Stomach smooth muscle (tissue), 2 donors: ENCODE data around the gene PPP4R1.

Source experiments
- H3K27ac ChIP-seq: one replicate; pipeline ENCODE4 v1.7.0; 2013; ENCODE audit warnings: mild to moderate bottlenecking, low read length, inconsistent platforms
- H3K27me3 ChIP-seq, 2 donors: one replicate each; pipeline ENCODE4 v1.7.0; 2013; ENCODE audit warnings: low read length in 2 of 2; ENCODE audit not compliant: insufficient read depth in 2 of 2, control insufficient read depth in 1 of 2
- H3K36me3 ChIP-seq, 2 donors: one replicate each; pipeline ENCODE4 v1.7.0; 2013; ENCODE audit warnings: low read length in 2 of 2; ENCODE audit not compliant: control insufficient read depth in 2 of 2, insufficient read depth in 2 of 2
- H3K4me1 ChIP-seq: one replicate; pipeline ENCODE4 v1.7.0; 2013; ENCODE audit warnings: low read length; ENCODE audit not compliant: control insufficient read depth, insufficient read depth
- H3K4me3 ChIP-seq, 2 donors: one replicate each; pipeline ENCODE4 v1.7.0; 2013; ENCODE audit warnings: low read length in 2 of 2
- H3K9ac ChIP-seq, 2 donors: one replicate each; pipeline ENCODE4 v1.7.0; 2013; ENCODE audit warnings: low read length in 2 of 2, mild to moderate bottlenecking in 1 of 2
- H3K9me3 ChIP-seq, 2 donors: one replicate each; pipeline ENCODE4 v1.7.0; 2013; ENCODE audit warnings: low read length in 2 of 2; ENCODE audit not compliant: control insufficient read depth in 2 of 2
- donor health status: healthy.
- donor health status: Pancreatic carcinoma.

The PPP4R1 gene

DNA sequence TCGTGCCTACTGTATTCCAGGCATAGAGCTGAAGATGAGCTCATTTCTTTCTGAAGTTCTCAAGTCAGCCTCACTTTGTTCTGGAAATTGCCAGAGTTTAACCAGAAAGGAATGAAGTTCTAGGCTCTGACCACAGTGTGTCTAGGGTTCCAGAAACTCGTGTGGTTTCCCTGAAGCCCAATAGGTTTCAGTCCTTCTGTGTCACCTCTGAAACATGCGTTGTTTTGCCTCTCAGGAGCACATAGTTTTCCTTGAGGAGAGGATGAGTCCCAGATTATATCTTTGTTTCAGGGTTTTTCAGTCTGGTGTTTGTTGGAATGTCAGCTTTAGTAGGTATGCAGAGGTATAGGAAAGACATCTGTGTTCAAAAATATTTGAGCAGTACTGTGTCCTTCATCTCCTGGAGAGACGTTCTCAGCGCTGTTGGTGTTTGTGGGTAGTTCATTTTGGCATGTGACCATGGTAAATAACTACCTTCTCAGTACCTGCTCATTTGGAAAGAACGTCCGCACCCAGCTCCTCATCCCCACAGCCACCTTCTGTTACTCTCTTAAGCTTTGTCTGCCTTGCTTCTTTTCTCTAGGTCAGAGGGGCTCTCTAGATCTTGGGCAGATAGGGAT, 82.5 kb downstream of the PPP4R1 start:
- H3K4me3 ChIP-seq: no peak overlapping the region
- no peaks in the 10 kb centered on the region for H3K9me3 ChIP-seq
- no peak overlapping the region for H3K27ac ChIP-seq
- H3K36me3 ChIP-seq: peaks cover 24 to 38% of the 10 kb centered on the region in 2 donors
- H3K27me3 ChIP-seq: no peaks in the 10 kb centered on the region
- no peak overlapping the region for H3K9ac ChIP-seq
- H3K4me1 ChIP-seq: peaks cover 13% of the 10 kb centered on the region

DNA sequence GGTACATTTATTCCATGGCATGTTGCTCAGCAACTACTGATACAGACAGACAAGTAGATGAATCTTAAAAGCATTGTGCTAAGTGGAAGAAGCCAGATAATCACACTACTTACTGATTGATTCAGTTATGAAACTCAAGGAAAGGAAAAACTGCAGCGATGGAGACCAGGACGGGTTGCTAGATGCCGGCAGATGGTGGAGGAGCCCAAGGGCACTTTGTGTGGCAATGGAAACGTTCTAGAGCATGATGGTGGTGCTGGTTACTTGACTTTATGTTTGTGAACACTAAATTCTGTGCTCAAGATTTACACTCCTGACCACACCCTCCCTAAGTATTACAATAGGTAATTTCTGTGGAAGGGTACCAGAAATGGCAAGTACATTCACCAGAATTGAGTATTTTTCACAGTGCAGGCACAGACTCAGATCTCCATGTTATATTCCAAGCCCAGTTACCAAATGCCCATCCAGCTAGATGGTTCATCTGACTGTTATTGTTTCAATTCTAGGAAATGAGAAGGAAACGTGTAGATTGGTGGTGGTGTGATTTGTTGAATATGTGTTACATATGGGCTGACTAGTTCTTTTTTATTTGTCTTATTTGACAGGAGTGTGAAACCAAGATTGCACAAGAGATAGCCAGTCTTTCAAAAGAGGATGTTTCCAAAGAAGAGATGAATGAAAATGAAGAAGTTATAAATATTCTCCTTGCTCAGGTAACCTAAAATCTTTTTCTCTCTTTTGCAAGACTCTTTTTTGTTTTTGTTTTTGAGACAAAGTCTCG, 83.9 kb downstream of the PPP4R1 start:
- H3K4me1 ChIP-seq: peaks cover 8% of the 10 kb centered on the region
- H3K9ac ChIP-seq: no peak overlapping the region
- no peaks in the 10 kb centered on the region for H3K27me3 ChIP-seq
- no peaks in the 10 kb centered on the region for H3K9me3 ChIP-seq
- H3K27ac ChIP-seq: no peak overlapping the region
- no peak overlapping the region for H3K4me3 ChIP-seq
- H3K36me3 ChIP-seq: peaks cover 19 to 33% of the 10 kb centered on the region in 2 donors

DNA sequence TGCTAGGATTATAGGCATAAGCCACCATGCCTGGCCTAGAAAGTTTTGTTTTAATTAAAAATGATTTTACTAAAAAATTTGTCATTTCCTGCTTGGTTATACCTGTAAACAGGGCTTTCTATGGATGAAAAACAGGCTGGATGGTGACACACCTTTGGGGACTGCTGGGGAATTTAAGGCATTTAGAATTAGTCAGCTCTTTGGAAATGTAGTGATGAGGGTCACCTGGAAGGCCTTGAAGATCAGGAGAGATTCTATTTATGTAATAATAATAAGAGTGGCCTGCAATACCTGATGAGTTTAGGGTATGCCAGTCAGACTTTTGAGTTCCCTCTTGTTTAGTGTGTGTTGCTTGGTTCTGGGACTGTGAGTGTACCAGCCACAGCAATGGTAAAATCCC, 87.9 kb downstream of the PPP4R1 start:
- Histone ChIP-seq H3K4me3 (no peak overlapping the region), H3K27ac (no peak overlapping the region), H3K4me1 (no peaks in the 10 kb centered on the region), H3K9ac (no peak overlapping the region), H3K27me3 (no peaks in the 10 kb centered on the region), H3K9me3 (no peaks in the 10 kb centered on the region), H3K36me3 (peaks cover 9 to 12% of the 10 kb centered on the region in 2 donors)

DNA sequence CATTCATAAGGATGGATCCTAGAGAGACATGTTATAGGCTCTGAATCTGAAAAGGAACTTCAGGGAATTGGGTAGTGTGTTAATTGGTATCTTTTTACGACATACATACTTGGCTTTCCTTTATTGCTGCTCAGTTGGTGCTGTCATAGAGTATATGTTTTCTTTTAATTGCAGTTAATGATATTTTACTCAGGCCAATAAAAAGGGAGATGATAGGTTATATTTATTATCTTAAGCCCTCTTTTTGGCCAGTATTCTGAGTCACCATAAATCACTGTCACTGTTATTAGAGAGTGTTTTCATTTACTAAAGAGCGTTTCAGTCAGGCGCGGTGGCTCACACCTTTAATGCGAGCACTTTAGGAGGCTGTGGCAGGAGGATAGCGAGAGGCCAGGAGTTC, 91.4 kb downstream of the PPP4R1 start:
- H3K9me3 ChIP-seq: no peaks in the 10 kb centered on the region
- H3K27ac ChIP-seq: no peak overlapping the region
- H3K4me3 ChIP-seq: no peak overlapping the region
- H3K27me3 ChIP-seq: no peaks in the 10 kb centered on the region
- peaks cover 8 to 9% of the 10 kb centered on the region in 2 donors for H3K36me3 ChIP-seq
- no peak overlapping the region for H3K9ac ChIP-seq
- H3K4me1 ChIP-seq: no peaks in the 10 kb centered on the region

DNA sequence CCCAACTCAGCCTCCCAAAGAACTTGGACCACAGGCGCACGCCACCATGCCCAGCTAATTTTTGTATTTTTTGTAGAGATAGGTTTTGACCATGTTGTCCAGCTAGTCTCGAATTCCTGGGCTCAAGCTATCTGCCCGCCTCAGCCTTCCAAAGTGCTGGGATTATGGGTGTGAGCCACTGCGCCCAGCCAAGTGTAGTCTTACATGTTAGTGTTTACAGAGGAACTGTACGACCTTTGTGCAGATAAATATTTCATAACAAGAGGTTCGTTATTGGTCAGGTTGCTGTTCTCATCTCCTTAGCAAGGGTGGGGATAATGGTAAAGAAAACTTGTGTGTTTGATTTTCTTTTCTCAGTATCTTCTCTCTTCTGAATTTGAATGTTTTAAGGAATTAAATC, 92.6 kb downstream of the PPP4R1 start:
- Histone ChIP-seq H3K4me3 (no peak overlapping the region), H3K27me3 (no peaks in the 10 kb centered on the region), H3K9ac (no peak overlapping the region), H3K27ac (no peak overlapping the region), H3K9me3 (no peaks in the 10 kb centered on the region), H3K4me1 (no peaks in the 10 kb centered on the region), H3K36me3 (peaks cover 8 to 9% of the 10 kb centered on the region in 2 donors)

DNA sequence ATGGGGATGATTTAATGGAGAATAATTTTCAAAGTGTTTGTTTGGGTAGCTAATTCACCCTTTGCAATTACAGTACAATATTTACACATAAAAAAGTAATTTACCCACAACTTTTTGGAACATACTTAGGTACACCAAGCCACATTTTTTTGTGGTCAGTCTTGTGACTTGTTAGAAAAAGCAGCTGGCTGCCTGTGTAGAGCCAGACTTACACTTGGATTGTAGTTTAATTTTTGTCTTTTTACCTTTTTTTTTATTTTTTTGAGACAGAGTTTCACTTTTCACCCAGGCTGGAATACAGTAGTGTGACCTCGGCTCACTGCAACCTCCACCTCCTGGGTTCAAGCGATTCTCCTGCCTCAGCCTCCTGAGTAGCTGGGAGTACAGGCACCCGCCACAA, 93.7 kb downstream of the PPP4R1 start:
- Histone ChIP-seq H3K9me3 (no peaks in the 10 kb centered on the region), H3K36me3 (peaks cover 8 to 9% of the 10 kb centered on the region in 2 donors), H3K9ac (no peak overlapping the region), H3K4me1 (peaks cover 2% of the 10 kb centered on the region), H3K4me3 (no peak overlapping the region), H3K27me3 (no peaks in the 10 kb centered on the region), H3K27ac (no peak overlapping the region)

DNA sequence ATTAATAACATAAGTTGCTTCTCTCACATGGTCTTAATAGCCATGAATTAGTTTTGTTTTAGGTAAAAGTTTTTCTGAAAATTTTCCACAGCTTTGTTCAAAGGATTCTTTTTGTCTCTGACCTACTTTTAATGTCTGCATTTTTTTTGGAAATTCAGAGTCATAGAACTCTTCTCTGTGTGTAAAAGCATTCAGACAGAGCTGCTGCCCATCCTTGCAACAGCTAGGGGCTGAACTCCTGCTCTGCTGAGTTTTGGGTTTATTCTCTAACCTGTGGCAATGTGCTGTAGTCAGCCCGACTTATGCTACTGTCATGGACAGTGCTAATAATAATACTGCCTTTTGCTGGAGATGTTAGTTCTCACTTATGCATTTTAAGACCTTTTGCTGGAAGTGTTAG, 95.0 kb downstream of the PPP4R1 start:
- no peak overlapping the region for H3K4me3 ChIP-seq
- no peaks in the 10 kb centered on the region for H3K9me3 ChIP-seq
- peaks cover 4 to 9% of the 10 kb centered on the region in 2 donors for H3K36me3 ChIP-seq
- no peaks in the 10 kb centered on the region for H3K27me3 ChIP-seq
- no peak overlapping the region for H3K27ac ChIP-seq
- peaks cover 2% of the 10 kb centered on the region for H3K4me1 ChIP-seq
- H3K9ac ChIP-seq: no peak overlapping the region

DNA sequence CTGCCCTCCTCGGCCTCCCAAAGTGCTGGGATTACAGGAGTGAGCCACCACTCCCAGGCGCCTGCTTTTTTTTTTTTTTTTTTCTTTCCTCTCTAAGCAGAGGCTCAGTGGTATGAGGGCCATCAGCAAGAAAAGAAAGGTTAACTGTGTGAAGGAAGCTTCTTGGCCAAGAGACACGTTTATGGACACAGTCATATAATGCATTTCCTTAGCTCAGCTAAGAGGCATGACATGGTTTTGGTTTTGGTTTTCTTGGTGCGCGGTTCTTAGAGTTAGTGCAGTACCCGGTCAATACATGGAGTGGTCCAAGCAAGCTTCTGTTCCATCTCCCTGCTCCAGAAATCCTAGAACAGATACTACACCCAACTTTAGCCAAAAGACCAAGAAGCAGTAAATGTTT, 96.5 kb downstream of the PPP4R1 start:
- Histone ChIP-seq H3K27ac (peak overlapping the region; percentile 25), H3K9ac (no peak overlapping the region), H3K36me3 (peaks cover 4 to 5% of the 10 kb centered on the region in 2 donors)

DNA sequence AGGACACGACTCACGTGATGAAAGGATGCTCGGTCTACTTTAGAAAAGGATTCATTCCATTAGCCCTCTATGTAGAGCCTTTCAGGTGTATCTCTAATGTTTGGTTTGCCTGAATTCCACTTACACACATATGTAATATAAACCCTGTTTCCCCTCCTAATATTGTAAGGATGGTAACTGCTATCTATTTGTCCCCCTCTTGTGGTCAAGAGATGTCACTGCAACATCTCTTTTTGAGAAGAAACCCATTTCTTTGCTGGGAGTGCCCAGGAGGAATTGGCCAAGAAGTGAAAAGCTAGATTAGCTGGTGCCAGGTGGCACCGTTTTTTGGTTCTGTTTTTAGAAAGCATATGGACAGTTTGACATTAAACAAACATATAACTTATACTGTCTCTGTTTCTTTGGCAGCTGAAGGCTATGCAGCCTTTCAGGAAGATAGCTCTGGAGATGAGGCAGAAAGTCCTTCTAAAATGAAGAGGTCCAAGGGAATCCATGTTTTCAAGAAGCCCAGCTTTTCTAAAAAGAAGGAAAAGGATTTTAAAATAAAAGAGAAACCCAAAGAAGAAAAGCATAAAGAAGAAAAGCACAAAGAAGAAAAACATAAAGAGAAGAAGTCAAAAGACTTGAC, 97.8 kb downstream of the PPP4R1 start:
- Histone ChIP-seq H3K36me3 (no peaks in the 10 kb centered on the region), H3K4me3 (no peak overlapping the region), H3K9me3 (no peaks in the 10 kb centered on the region), H3K27ac (no peak overlapping the region), H3K9ac (no peak overlapping the region), H3K4me1 (peaks cover 2% of the 10 kb centered on the region), H3K27me3 (no peaks in the 10 kb centered on the region)

More for the DNA sequence above, 96.5 kb downstream of the PPP4R1 start:
- H3K27me3 ChIP-seq: no peaks in the 10 kb centered on the region
- no peak overlapping the region for H3K4me3 ChIP-seq
- no peaks in the 10 kb centered on the region for H3K9me3 ChIP-seq
- peaks cover 2% of the 10 kb centered on the region for H3K4me1 ChIP-seq

DNA sequence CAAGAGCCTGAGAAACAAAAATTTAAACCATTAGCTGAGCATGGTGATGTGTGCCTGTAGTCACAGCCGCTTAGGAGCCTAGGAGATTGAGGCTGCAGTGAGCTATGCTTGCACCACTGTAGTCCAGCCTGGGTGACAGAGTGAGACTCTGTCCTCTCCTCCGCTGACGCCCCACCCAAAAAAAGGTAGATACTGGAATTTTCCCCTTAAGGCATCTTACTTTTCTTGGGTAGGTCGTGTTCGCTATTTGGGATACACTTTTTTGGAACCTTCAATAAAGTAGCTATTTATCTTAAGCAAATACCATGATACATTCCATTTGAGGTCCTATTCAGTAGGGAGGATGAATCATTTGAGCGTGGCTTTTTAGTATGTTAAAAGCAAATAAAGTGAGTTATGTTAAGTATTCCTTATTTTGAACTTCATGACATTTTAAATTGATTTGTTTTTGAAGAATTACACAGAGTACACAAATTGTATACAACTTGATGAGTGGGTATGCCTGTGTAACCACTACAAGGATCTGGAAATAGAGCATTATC, 100.3 kb downstream of the PPP4R1 start:
- H3K36me3 ChIP-seq: no peaks in the 10 kb centered on the region
- H3K9ac ChIP-seq: no peak overlapping the region
- no peak overlapping the region for H3K27ac ChIP-seq
- no peak overlapping the region for H3K4me3 ChIP-seq
- H3K27me3 ChIP-seq: no peaks in the 10 kb centered on the region
- no peaks in the 10 kb centered on the region for H3K9me3 ChIP-seq
- H3K4me1 ChIP-seq: peaks cover 2% of the 10 kb centered on the region
